GM18519 (cell line): ENCODE data around the gene ALPL.

Source experiments
- ATAC-seq: cut with Tn5 transposase; IDR thresholded peaks from one replicate; pipeline ENCODE4 v1.9.1; 2021; ENCODE audit warnings: mild to moderate bottlenecking, moderate library complexity; ENCODE audit not compliant: unreplicated experiment, low FRiP score

Gene ALPL

GRCh38 chr1:21614419-21615115 lies 105.3 kb downstream of the ALPL start:
- no peak for ATAC-seq

- ATAC-seq, result no peak
Observed at GRCh38 chr1:21616372-21616771, 107.1 kb downstream of the ALPL start.

- ATAC-seq, result no peak
Observed at GRCh38 chr1:21617126-21617738, 108.0 kb downstream of the ALPL start.

- ATAC-seq, result no peak
Observed at GRCh38 chr1:21618059-21618458, 108.8 kb downstream of the ALPL start.

GRCh38 chr1:21618561-21619374 lies 109.5 kb downstream of the ALPL start:
- no peak for ATAC-seq

GRCh38 chr1:21619375-21619947 lies 110.2 kb downstream of the ALPL start:
- no peak for ATAC-seq

GRCh38 chr1:21620011-21620410 lies 110.8 kb downstream of the ALPL start:
- no peak for ATAC-seq

GRCh38 chr1:21620496-21620895 lies 111.3 kb downstream of the ALPL start:
- ATAC-seq, result no peak

GRCh38 chr1:21621051-21621450 lies 111.8 kb downstream of the ALPL start:
- no peak for ATAC-seq

- ATAC-seq, result no peak
Observed at GRCh38 chr1:21621761-21622436, 112.7 kb downstream of the ALPL start.

- ATAC-seq, result no peak
Observed at GRCh38 chr1:21622466-21623315, 113.5 kb downstream of the ALPL start.

- ATAC-seq, result no peak
Observed at GRCh38 chr1:21623410-21623961, 114.3 kb downstream of the ALPL start.

- ATAC-seq, result no peak
Observed at GRCh38 chr1:21624571-21625389, 115.6 kb downstream of the ALPL start.

GRCh38 chr1:21625390-21626190 lies 116.4 kb downstream of the ALPL start:
- no peak for ATAC-seq

GRCh38 chr1:21626921-21627339 lies 117.7 kb downstream of the ALPL start:
- no peak for ATAC-seq
